ENCODE measurements around the gene ADGRB2. TPM values are rescaled to one million over a fixed set of nuclear protein-coding genes. Genes with fewer than 3 reads are reported as not detected.
A peak's percentile ranks its signal among the peaks of the same experiment; 100 is the strongest.

The ADGRB2 gene
- polyA plus RNA-seq, 3 donors: not detected

DNA sequence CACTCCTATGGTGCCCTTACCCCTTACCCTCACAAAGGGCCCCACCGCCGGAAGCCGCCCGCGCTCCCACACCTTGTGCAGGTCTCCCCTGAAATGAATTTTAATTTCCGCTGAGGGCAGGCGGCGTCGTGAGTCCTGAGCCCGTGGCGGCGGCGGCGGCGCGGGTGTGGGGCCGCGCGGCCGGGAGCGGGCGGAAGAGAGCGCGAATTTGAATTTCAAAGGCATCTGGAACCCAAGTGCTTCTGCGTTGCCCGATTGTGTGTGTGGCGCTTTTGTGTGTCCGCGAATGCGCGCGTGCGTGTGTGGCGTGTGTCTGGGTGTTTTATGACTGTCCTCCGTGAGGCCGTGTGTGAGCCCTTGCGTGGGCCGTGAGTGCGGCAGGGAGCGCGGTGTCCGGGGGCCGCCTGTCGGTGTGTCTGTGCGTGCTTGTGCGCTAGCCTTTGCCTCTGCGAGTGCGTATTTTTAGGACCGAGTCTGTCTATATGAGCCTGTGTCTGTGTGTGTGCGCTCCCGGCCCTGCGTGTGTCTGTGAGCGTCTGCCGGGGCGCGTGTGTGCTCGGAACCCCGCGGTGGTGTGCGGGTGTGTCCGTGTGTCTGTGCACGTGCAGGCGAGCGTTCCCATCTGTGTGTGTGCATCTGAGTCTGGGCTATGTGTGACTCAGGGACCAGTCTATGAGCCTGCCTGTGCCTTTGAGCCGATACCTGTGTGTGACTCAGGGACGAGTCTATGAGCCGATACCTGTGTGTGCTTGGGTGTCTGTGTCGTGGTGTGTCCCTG is 7.9 kb upstream of the ADGRB2 start:
- TF ChIP-seq, protein P1, sequence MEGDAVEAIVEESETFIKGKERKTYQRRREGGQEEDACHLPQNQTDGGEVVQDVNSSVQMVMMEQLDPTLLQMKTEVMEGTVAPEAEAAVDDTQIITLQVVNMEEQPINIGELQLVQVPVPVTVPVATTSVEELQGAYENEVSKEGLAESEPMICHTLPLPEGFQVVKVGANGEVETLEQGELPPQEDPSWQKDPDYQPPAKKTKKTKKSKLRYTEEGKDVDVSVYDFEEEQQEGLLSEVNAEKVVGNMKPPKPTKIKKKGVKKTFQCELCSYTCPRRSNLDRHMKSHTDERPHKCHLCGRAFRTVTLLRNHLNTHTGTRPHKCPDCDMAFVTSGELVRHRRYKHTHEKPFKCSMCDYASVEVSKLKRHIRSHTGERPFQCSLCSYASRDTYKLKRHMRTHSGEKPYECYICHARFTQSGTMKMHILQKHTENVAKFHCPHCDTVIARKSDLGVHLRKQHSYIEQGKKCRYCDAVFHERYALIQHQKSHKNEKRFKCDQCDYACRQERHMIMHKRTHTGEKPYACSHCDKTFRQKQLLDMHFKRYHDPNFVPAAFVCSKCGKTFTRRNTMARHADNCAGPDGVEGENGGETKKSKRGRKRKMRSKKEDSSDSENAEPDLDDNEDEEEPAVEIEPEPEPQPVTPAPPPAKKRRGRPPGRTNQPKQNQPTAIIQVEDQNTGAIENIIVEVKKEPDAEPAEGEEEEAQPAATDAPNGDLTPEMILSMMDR (IDR thresholded peaks at IDR 0.05): no peak
- Histone ChIP-seq H4K20me1 (ENCODE audit: insufficient read depth, low read length) (no peaks in the 10 kb centered on the region), H3K4me3 (replicated peaks in 1 of 3; ENCODE audit: low read depth in 2 of 3, low read length in 3 of 3) (no peak overlapping the region), H3K27ac (ENCODE audit: low read depth in 1 of 2, low read length in 2 of 2) (no peak overlapping the region), H3K27me3 (ENCODE audit: control insufficient read depth in 2 of 2, insufficient read depth in 2 of 2, low read length in 2 of 2) (peaks cover 38 to 79% of the 10 kb centered on the region in 2 donors), H3K79me2 (ENCODE audit: insufficient read depth, low read length) (no peaks in the 10 kb centered on the region), H2AFZ (ENCODE audit: insufficient read depth, low read depth, low read length, poor library complexity, severe bottlenecking) (no peak overlapping the region), H3K36me3 (replicated peaks in 1 of 2; ENCODE audit: control insufficient read depth in 1 of 2, insufficient read depth in 2 of 2, low read length in 2 of 2) (no peaks in the 10 kb centered on the region), H3K9ac (ENCODE audit: insufficient read depth, low read length, poor library complexity, severe bottlenecking) (no peak overlapping the region), H3K4me2 (replicated peaks; ENCODE audit: extremely low read depth, low read length, poor library complexity, severe bottlenecking) (peak overlapping the region; percentile 13), H3K4me1 (ENCODE audit: control insufficient read depth in 1 of 2, insufficient read depth in 2 of 2, low read length in 2 of 2) (no peaks in the 10 kb centered on the region), H3K9me3 (replicated peaks in 1 of 2; ENCODE audit: control insufficient read depth in 1 of 2, insufficient read depth in 1 of 2, low read length in 2 of 2) (peaks cover 0 to 20% of the 10 kb centered on the region in 2 donors)
- DNase-seq: no peak
- Mint-ChIP-seq H3K36me3 (peaks cover 5 to 9% of the 10 kb centered on the region in 2 donors), H3K4me1 (peaks cover 17% of the 10 kb centered on the region), H3K4me3 (peak overlapping the region; percentile 51 to 89), H3K9me3 (peaks cover 0 to 16% (median 9%) of the 10 kb centered on the region in 7 donors), H3K27ac (peak overlapping the region in 1 of 7 donors; percentile 50), H3K27me3 (ENCODE audit: low read depth in 3 of 3) (peaks cover 75 to 92% (median 85%) of the 10 kb centered on the region in 3 donors)
- intact Hi-C loops (cut with micrococcal nuclease): loop anchor here in 1 of 2 donors (2.0 kb wide), 1 partner anchor 51 kb away; no protein-coding TSS in a partner anchor
- 2% methylated on average over 68 of the region's 68 CpGs for WGBS (ENCODE audit: insufficient coverage)

DNA sequence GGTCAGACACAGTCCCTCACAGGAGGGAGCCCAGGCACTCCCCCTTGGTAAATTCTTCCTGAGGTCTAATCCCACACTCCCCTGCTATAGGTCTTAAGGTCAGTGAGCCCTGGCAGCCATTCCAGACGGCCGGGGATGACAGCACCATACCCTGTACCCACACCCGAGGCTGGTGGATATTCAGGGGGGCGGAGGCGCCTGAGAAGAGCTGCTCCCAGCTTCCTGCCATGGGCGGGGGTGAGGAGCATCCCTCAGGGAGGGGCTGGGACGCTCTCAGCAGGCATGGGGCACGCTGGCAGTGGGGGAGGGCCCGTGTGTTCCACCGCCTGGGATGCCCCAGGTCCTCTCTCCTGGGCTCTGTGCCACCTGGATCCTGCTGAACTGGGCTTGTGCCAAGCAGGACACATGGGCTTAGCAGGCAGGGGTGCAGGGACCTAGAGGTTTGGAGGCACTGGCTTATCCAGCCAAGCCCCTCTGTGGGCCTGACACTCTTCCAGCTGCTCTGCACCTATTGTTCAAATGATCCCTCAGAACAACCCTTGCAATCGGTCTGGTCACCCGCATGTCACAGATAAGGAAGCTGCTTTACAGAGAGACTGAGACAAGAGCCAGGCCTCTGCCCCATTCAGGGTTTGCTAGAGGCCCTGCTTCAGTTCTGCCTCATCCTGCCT is 5.7 kb upstream of the ADGRB2 start:
- Histone ChIP-seq H3K27me3 (ENCODE audit: control insufficient read depth in 2 of 2, insufficient read depth in 2 of 2, low read length in 2 of 2) (peaks cover 46 to 95% of the 10 kb centered on the region in 2 donors), H3K4me2 (replicated peaks; ENCODE audit: extremely low read depth, low read length, poor library complexity, severe bottlenecking) (no peak overlapping the region)
- intact Hi-C loops (cut with micrococcal nuclease): no loop called here

More for the DNA sequence above, 5.7 kb upstream of the ADGRB2 start:
- Histone ChIP-seq H3K4me3 (replicated peaks in 1 of 3; ENCODE audit: low read depth in 2 of 3, low read length in 3 of 3) (no peak overlapping the region), H3K27ac (ENCODE audit: low read depth in 1 of 2, low read length in 2 of 2) (no peak overlapping the region), H4K20me1 (ENCODE audit: insufficient read depth, low read length) (no peaks in the 10 kb centered on the region), H3K9ac (ENCODE audit: insufficient read depth, low read length, poor library complexity, severe bottlenecking) (no peak overlapping the region), H3K9me3 (replicated peaks in 1 of 2; ENCODE audit: control insufficient read depth in 1 of 2, insufficient read depth in 1 of 2, low read length in 2 of 2) (peaks cover 0 to 24% of the 10 kb centered on the region in 2 donors), H2AFZ (ENCODE audit: insufficient read depth, low read depth, low read length, poor library complexity, severe bottlenecking) (no peak overlapping the region), H3K79me2 (ENCODE audit: insufficient read depth, low read length) (no peaks in the 10 kb centered on the region), H3K36me3 (replicated peaks in 1 of 2; ENCODE audit: control insufficient read depth in 1 of 2, insufficient read depth in 2 of 2, low read length in 2 of 2) (no peaks in the 10 kb centered on the region), H3K4me1 (ENCODE audit: control insufficient read depth in 1 of 2, insufficient read depth in 2 of 2, low read length in 2 of 2) (no peaks in the 10 kb centered on the region)
- Mint-ChIP-seq H3K36me3 (peaks cover 5 to 9% of the 10 kb centered on the region in 2 donors), H3K4me3 (peak overlapping the region in 1 of 2 donors; percentile 89), H3K4me1 (peaks cover 17% of the 10 kb centered on the region), H3K9me3 (peaks cover 0 to 16% (median 9%) of the 10 kb centered on the region in 7 donors), H3K27me3 (ENCODE audit: low read depth in 3 of 3) (peaks cover 84 to 99% (median 92%) of the 10 kb centered on the region in 3 donors), H3K27ac (no peak overlapping the region)
- DNase-seq: no peak
- WGBS (ENCODE audit: insufficient coverage): 88% methylated on average over 10 of the region's 12 CpGs
- TF ChIP-seq, protein P1 (IDR thresholded peaks at IDR 0.05): no peak

All from CD14-positive monocyte (primary cell).